Hematopoietic multipotent progenitor cell treated with erythropoietin and hydrocortisone succinate and interleukin-3 and kit ligand, for 6 days (in vitro differentiated cells): Measurements from ENCODE around the gene EN1.

Source experiments
- DNase-seq: peaks from one replicate; pipeline ENCODE4 v3.0.0-alpha.2; 2015

Gene EN1

DNA sequence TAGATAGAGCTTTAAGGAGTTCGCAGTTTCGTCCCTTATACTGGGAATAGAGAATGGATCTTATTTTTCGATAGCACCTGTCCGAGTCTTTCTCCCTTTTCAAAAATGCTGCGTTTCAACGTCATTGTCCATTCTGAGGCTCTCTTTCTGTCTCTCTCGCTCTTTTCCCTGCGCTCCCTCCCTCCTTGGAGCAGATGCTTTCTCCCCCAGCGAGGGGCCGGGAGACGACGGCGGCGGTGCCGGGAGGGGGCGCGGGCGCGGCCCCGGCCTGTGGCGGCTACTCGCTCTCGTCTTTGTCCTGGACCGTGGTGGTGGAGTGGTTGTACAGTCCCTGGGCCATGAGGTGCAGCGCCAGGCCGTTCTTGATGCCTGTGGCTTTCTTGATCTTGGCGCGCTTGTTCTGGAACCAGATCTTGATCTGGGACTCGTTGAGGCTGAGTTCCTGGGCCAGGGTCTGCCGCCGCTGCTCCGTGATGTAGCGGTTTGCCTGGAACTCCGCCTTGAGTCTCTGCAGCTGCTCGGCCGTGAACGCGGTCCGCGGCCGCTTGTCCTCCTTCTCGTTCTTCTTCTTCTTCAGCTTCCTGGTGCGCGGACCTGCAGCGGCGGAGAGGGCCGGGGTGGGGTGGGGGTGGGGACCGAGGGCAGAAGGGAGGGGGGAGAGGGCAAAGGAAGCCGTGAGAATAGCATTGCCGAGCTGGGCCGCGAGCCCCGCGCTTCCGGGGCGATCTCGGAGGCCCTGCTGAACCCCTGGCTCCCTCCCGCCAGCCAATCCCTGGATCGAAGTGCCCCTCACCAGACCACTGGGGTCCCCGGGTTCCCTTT is 4.6 kb downstream of the EN1 start:
- DNase-seq, result no peak

DNA sequence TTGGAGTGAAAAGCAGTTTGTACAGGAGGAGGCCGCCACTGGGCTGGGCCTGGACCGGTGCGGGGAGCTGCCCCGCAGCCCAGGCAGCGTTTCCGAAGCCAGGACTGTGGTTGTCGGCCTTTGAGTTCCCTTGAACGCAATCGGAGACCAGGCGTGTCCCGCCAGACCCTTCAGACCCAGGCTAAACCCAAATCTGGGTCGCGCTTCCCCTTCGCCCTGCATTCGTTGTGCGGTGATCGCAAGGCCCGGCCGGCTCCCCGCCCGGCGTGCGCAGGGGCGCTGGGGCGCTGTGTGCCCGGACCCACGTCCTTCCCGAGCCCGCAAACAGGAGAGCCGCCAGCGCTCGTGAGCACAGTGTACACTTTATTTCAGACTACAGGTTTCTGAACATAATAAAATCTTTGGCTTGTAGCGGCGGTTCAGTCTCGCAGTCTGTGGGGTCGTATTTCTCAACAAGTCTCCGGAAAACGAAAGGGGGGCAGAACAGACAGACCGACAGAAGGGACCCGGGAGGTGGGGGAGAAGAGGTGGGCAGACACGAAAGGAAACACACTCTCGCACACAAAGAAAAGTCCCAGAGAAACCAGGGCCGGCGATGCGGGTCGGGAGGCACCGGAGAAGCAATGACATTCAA is 5.5 kb downstream of the EN1 start:
- DNase-seq, result no peak

DNA sequence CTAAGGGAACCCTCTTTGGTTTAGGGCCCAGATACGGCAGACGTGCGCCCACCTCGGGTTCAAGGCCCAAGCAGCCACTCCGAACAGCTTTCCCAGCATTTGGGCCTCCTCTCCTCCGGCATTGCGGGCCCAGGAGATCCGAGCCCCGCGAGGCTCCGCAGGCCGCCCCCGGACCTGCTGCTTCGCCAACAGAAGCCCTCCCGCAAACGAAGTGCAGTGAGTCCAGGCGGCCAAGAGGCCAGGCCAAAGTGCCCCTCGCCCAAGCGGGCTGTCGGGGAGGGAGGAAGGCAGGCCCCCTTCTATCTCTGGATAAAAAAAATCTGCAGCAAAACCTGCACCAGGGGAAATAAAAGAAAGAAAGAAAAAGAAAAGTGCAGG is 6.0 kb downstream of the EN1 start:
- no peak for DNase-seq

DNA sequence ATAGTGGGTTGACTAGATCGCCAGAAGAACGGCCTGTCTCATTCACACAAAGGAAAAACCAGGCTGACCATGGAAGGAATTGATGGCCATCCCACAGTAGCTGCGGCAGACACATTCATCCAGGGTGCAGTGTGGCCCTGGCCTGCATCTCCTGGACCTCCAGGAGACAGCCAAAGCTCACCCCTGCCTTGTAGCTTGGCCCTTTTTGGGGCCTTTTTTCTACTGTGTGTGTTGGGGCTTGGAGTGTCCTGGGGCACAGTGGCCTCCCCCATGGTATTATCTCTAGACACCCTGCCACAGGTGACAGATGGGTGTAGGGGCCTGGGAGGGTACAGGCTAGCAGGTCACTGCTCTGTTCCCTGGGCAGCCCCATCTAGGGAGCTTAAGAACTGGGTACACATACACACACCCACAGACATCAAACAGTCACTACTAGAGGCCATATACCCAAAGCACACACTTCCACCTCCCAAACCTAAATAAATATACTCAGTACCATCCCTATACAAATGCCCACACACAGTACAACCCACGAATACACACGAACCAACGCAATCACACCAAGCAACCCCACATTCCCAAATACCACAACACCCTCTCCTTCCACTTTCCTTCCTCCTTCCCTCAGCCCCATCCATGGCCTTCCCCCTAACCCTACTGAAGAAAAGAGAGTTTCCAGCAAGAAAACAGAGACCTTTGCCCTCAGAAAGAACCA is 8.6 kb downstream of the EN1 start:
- DNase-seq, result no peak

DNA sequence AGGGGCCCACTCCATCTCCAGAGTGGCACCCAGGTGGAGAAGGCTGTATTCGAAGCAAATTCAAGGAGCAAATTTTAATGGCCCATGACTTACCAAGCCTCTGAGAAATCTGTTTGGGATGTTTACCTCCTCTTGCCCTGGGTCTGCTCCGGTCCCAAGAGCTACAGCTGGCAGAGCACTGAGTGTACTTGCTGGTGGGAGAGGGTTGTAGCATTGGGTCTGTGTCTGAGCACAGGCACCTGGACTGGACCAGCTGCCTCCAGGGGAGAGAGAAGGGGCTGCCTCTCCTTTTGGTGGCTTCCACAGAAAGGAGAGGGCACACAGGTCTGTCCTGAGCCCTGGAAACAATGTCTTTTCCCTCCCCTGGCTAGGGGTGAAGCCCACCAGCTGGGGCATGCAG is 9.8 kb downstream of the EN1 start:
- no peak for DNase-seq

DNA sequence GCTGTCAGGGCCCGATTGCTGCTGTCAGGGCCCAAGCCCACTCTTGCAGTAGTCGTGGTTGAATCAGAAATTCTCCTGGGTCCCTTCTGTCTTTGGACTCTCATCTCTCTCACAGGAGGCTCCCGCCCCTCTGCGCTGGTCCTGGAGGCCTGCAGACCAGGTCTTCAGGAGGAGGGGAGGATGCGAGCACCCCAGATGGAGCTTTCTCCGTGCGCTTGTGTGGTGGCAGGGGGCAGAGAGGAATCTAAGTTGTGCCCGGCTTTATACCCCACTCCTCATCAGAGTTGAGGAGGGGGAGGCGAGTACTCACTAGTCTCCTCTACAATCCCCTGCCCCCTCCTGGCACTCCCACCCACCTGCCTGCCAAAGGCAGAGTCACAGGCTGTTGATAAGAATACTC is 10.4 kb downstream of the EN1 start:
- no peak for DNase-seq

DNA sequence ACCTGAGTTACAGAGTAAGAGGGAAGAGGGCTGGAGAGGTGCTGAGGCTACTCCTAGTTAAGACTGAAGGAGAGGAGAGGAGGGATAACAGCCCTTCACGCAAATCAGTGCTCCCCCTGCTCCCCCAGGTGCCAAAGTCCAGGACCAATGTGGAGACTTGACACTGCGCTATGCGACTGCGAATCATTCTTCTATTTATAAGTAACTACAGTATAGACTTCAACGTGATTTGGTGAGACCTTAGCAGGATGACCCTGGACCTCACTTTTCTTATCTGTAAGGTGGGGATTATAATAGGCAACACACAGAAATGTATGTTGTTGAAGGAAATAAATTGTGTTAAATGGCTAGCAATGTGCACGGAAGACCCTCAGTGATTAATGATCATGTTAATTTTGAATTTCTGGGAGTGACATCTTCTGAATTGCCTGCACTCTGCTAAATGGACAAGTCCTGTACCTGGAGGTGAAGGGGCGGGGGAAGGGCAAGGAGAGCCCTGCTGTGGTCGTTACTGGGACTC is 11.0 kb downstream of the EN1 start:
- DNase-seq, result no peak

DNA sequence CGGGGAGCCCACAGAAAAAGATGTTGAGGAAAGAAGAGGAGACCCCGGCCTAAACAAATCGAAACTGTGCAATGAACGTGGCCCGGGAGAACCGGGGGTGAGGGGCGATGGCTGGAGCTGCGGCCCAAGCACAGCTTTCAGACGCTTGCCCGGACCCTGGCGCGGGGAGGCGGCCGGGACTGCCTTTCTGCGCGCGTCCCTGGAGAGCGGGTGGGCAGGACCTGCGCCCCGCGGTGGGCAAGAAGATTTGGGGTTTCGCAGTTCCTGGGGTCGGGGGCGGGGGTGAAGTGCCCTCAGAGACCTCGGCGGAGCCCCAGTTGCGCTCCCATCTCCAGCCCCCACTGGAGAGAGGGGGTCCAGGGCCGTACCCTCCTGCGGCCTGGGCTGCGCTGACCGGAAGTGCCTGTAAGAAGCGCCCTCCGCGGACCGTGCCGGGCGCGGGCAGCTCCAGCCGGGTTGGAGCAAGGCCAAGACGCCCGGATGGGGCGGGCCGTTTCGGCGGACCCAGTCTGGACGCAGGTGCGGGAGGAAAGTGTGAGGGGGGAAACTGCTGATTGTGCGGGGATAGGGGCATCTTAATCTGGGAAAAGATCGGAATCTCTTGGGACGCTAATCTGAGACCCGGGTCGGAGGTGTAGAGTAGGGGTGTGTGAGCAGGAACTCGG is 11.6 kb downstream of the EN1 start:
- no peak for DNase-seq

DNA sequence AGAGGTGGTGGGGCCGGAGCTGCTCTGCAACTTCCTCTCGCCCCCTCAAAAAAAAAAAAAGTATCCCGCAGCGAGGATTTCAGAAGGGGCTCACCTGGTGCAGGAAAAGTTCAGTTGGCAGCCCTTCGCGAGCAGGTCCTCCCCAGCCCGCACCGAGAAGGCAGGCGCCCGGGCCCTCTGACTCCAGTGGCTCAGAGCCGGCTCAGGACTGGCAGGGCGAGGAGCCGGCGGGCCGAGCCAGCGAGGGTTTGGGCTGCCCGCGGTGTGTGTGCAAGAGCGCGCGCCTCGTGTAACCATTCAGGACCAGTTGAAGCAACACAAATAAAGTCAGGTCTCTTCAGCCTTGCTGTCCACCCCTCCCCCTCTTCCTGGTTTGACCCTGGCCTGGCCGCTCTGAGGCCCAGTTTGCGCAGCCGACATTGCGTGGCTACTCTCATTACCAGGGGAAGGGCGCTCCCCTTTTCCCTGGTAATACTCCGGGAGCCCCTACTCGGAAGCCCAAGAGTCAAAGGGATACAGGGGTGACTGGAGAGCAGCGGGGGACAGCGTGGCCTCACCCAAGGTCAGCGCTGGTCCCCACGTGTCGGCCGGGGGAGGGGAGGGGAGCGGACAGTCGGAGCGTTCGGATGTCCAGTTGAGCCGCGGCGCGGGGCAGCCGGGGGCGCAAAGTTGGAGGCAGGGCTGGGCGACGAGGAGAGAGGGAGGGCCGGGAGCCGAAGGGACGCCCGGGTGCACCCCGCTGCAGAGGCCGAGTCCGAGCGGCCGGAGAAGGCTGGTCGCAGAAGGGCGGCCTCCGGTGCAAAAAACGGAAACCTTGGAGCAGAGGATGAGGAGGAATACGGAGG is 12.3 kb downstream of the EN1 start:
- no peak for DNase-seq

DNA sequence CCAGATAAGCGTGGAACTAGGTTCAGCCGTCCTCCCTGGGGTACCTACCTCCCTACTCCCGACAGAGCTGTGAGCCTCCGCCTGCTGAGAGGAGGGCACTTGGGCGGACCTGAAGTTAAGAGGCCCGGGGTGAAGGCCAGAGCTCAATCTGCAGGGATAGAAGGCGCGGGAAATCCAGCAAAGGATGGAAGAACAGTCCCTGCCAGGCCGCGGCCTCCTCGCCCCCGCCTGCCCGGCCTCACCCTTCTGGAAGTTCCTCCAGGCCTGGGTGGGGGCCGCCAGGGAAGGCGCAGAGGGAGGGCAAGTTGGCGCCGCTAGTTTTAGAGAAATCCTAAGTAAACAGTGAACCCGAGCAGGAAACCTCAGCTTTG is 13.0 kb downstream of the EN1 start:
- no peak for DNase-seq

DNA sequence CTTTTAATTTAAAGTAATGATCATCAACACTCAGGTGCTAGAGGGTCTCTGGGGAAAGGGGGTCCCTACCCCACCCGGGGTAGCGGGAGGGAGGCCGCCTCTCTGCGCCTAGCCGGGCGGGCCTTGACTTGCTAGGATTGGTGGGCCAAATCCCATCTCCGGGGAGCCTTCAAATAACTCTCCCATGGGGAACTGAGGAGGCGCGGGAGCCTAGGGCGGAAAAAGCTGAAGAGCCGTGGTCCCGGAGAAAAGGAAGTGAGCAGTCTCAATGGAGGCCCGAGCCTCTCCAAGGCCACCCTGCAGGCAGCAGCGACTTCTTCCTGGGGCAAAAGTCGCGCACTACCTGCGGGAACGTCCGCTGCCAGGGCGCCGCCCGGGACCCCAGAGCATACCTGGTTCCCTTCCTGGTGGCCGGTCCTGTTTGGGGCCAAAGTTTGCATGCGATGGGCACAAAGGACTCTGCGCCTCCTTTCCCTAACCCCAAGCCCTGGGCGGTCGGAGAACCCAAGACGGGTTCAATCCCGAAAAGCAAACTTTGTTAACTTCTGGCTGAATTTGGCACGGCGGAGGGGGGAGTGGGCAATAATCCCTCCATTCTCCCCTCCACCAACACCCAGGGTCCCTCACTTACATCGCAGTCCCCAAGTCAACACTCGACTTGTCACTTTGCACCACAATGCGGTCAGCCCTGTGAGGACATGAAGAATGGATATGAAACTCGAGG is 13.6 kb downstream of the EN1 start:
- no peak for DNase-seq

DNA sequence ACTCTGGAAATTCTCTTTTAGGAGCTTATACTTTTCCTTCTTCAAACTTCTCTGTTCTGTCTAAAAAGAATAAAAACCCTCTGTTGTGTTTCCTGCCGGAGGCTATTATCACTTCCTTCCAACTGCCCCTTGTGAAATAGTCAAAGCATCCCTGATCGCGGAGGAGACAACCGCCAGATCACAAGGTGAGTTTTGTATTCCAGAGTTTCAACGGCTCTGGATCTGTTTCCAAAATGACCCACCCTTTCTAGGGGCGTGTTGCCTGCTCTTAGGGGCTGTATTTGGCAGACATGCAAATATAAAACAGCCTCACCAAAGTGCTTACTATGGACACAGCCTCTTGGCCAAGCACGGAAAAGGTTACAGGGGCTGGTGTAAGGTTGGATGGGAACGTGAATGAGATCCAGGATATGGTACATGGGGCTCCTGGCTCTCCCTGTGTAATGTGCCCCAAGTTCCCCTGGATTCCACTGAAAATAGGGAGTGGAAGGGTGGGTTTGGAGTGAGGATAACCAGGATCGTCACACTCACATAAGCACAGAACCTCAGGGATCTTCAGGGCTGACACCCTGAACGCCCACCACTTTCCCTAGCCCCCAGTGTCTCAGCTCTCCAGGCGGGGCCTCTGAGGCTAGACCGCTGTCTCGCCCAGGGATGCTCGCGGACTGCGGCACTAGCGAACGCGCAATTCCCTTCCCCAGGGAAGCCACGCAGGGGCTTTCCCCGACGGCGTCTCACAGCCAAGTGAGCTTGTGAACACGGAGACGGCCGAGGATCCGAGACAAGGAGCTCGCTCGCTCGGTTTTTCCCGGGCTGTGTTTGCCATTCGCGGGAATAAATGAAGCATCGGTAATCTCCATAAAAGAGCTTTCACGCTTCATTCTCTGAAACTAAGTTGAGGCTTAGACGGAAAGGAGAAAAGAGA is 14.4 kb downstream of the EN1 start:
- DNase-seq, result no peak

DNA sequence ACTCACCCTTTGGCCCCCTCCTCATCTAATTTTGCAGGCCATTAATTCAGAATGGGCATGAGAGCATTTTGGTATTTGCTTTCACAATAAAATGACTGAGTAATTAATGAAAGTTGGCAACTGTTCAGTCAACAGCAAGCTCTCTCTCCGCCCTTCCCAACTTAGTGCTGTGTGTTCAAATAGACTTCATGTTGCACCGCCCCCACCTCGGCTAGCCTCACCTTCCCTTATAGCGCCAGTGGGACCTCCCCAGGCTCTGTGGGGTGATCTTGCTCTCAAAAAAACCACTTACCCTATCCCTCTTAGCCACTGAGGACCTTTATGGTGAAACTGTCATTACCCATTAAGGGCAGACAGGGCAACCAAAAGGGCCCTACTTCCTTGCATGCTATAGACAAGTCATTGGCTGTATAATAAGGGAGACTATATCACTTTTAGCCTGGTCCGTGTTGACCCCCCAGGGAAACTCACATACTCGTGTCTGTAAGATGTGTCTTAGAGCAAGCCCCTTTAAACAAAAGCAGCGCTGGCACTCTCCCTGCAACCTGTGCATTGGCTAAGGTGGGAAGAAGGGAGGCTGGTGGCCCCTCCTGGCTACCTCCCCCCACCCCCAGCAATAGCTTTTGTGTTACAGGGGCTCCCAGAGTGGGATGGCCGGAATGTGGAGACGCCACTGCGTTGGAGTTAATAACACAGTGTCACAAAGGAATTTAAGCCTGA is 15.2 kb downstream of the EN1 start:
- no peak for DNase-seq

DNA sequence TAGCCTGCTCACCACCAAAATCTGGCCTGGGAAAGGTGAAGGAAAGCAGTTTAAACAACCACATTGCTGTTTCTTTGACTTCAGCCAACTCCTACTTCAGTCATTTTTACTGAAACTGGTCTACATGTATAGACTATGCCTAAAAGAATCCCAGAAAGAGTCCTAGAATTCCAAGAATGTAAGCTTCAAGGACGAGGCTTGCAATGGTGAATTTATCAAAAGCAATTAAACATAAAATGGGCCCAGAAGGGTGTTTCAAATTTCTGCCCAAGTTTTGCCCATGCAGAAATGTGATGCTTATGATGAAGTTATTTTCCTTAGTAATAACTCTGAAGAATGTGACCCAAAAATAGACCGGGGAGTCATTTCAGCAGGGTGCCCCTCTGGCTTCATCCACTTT is 16.6 kb downstream of the EN1 start:
- DNase-seq, result no peak

DNA sequence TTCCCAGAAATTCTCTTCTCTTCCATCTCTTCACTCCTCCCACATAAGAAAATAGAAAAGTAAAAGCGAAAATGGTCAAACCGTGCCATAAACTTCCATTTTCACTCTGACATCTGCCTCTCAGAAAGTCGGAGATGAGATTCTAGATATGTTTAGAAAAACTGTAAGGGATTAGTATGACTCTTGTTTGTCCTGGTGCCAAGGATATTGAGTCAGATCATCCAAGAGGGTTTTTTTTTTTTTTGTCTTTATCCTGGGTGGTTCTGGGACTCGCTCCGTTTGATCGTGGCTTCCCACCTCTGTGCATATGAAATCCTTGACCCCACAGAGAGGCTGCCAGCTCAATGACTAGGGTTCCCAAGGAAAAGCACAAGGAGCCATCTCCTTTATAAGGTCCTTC is 17.3 kb downstream of the EN1 start:
- no peak for DNase-seq

DNA sequence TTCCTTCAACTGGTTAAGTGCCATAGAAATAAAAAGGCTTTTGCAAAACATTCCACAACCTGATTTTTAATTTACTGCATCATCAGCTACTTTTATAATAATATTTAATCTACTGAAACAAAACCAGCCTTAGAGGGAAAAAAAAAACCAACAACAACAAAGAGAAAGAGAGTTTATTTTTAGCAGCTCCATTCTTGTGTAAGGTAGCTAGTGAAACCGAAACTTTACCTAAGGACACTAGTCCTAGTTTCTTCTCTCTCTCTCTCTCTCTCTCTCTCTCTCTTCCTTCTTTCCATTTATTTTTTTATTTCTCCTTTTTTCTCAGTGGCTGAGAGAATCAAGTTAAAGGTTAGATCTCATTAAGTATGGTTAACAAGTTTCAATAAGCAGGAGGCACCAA is 21.4 kb downstream of the EN1 start:
- DNase-seq, result no peak

DNA sequence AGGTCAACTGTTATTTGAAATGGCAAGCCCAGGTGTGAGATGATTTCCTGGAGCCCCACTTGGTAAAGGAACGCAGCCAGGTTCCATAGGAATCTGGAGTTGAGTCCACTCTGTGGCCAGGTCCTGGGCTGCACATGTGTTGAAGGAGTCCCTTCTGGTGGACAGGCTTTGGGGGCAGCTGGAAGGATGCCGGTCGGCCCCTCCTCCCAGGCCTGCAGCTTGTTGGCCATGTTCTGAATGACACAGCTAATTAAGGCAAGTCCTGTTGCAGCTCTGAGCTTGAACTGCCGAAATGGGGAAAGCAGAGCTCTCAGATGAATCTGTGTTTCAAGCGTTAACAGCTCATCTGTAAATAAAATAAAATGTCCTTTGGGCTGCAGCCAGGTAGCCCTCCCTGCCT is 23.8 kb downstream of the EN1 start:
- no peak for DNase-seq

DNA sequence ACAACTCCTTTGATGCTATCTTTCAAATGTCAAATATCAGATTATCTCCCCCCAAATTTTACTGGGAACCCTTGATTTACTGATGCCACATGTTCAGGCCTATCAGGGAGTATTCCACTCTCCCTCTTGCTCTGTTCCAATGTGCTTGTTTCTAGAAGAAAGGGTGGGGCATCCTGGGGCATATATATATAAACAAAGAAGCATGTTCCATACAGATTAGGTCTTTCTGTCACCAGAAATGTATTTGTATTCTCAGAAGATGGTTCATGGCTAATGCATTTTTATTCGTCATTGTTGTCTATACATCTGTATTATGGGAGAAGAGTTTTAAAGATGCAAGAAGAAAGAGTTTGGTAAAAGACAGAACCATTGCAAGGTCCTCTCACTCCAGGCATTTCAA is 24.9 kb downstream of the EN1 start:
- DNase-seq, result no peak

DNA sequence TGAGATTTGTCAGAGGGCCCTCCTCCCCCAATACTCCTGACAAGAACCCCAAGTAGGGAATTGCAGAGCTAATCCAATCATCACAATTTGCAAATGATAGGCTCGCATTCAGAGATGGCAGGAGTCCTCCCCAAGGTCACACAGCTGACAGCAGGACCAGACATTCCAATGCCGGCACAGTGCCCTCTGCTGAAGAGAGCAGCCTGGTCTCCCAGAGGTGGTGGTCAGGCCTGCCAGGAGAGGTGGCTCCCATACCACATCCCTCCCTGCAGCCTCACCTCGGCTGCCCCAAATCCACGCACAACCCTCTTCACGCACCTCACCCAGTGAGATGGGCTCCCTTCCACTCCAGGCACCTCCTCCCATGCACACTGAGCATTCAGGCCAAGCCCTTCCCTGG is 25.4 kb downstream of the EN1 start:
- DNase-seq, result no peak

DNA sequence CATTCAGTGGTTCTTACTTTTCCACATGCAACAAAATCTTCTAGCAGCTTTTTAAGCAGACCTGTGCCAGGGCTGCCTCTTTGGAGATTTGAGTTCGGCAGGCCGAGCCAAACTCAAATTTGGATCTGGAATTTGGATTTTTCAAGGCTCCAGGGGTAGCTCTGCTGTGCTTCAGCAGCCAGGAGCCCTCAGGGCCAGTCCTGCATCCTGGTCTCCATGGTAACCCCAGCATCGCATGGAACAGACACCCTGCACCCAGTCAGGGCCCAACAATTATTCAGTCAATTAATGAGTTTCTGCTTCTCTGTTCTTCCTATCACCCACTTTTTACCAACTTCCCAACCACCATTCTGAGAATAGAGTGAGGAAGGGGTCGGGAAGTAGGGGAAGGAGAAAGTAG is 30.0 kb downstream of the EN1 start:
- DNase-seq, result no peak
